Psoas muscle (tissue), 8 donors: ENCODE measurements around the gene KRT14. TPM values are rescaled to one million over a fixed set of nuclear protein-coding genes. Genes with fewer than 3 reads are reported as not detected.
"Not testable (repeated sequence)": the region's sequence is repeated elsewhere in the genome, so short reads cannot be mapped to it uniquely, and the experiment has no call there.

ENCODE experiments used
- ATAC-seq, 4 donors: fragments of 200-7000 bp; cut with Tn5 transposase; one replicate each; pipeline ENCODE4 v1.9.1; 2020; ENCODE audit warnings: moderate library complexity in 3 of 4, mild to moderate bottlenecking in 2 of 4
- DNase-seq, 2 donors: peaks; one replicate each; pipeline ENCODE4 v3.0.0-alpha.2; 2020
- H3K27ac ChIP-seq: fragments of 200-600 bp; one replicate; pipeline ENCODE4 v1.8.0; 2022
- H3K27me3 ChIP-seq, 3 donors: fragments of 200-600 bp in 1 of 3; one replicate each; pipeline versions ENCODE4 v1.6.1 to v1.8.0; 2013 to 2022; ENCODE audit warnings: low read length in 2 of 3, mild to moderate bottlenecking in 2 of 3, moderate library complexity in 1 of 3; ENCODE audit not compliant: insufficient read depth in 3 of 3
- H3K36me3 ChIP-seq, 2 donors: fragments of 200-600 bp in 1 of 2; one replicate each; pipeline versions ENCODE4 v1.6.1 to v1.8.0; 2013 to 2022; ENCODE audit warnings: low read depth in 1 of 2, mild to moderate bottlenecking in 1 of 2, moderate library complexity in 1 of 2; ENCODE audit not compliant: insufficient read depth in 1 of 2
- H3K4me1 ChIP-seq: fragments of 200-600 bp; one replicate; pipeline ENCODE4 v1.8.0; 2022
- H3K4me3 ChIP-seq: fragments of 200-600 bp; one replicate; pipeline ENCODE4 v1.8.0; 2022; ENCODE audit warnings: mild to moderate bottlenecking
- H3K9me3 ChIP-seq: fragments of 200-600 bp; one replicate; pipeline ENCODE4 v1.8.0; 2022
- CTCF ChIP-seq: fragments of 200-600 bp; IDR thresholded peaks from one replicate; pipeline ENCODE4 v1.8.0; 2022; ENCODE audit warnings: antibody characterized with exemption
- WGBS, 3 donors: extraction: QIAGEN DNeasy Blood & Tissue Kit; methylation state at CpG; one replicate each; pipeline versions ENCODE4 v1.1.6 to v1.1.7; 2013; 5-methylcytosine and 5-hydroxymethylcytosine counted together
- intact Hi-C, 2 donors: fragments of 100-400 bp; cut with DNase I; formaldehyde crosslinking; loops; one replicate each; pipeline versions ENCODE4 v1.11.0 to v1.14.2; 2022
- polyA plus RNA-seq, 3 donors: library from polyadenylated mRNA; stranded (reverse); fragments of 200-250 nt; gene quantifications; one replicate each; pipeline ENCODE4 v1.2.3, GENCODE V29; 2013
- total RNA-seq, 4 donors: library from RNA; stranded (reverse); fragmentation: NEBNext Ultra II Directional in 2 of 4; extraction: Animal tissue kit (Norgen Biotek cat#: 25700) in 2 of 4; gene quantifications; one replicate each; pipeline versions ENCODE4 v1.2.1 to v1.2.4, GENCODE V29; 2021 to 2023
- donor health status: healthy with polysubstance abuse.
- donor health status: DM: no; HTN: no; CAD: no; lungs with moderate emphysema.
- donor health status: Bipolar disorder and iron deficiency.
- donor health status: healthy.
- donor health status: DM: yes; HTN: yes; CAD: no.
- donor health status: DM: no; HTN: no; CAD: no.
- donor health status: DM: no; HTN: no; CAD: no.
- donor health status: DM: yes; HTN: yes; CAD: no.

KRT14 gene
- total and polyA plus RNA-seq, 7 donors: 0.03 to 0.54 (median 0.17) TPM; not detected in 2

- no peaks in the 10 kb centered on the region for H3K36me3 ChIP-seq
- H3K4me3 ChIP-seq: no peak overlapping the region
- intact Hi-C loops: no loop called here
- H3K27me3 ChIP-seq: peaks cover 0 to 1% (median 0%) of the 10 kb centered on the region in 3 donors
- ATAC-seq (no peak), DNase-seq (no peak)
- no peak overlapping the region for H3K27ac ChIP-seq
- TF ChIP-seq CTCF: no peak
- WGBS, 3 donors: 64 to 79% (median 78%) methylated on average over 5 of the region's 5 CpGs
- no peaks in the 10 kb centered on the region for H3K9me3 ChIP-seq
- H3K4me1 ChIP-seq: no peaks in the 10 kb centered on the region
These were observed 1.2 kb downstream of the KRT14 start for GRCh38 chr17:41585301-41586056.

GRCh38 chr17:41584331-41584927 lies 2.3 kb downstream of the KRT14 start:
- H3K36me3 ChIP-seq, intact Hi-C loops, H3K9me3 ChIP-seq, ATAC-seq, DNase-seq, H3K27ac ChIP-seq, H3K4me1 ChIP-seq, H3K27me3 ChIP-seq, H3K4me3 ChIP-seq: not testable (repeated sequence)
- WGBS, 3 donors: 89 to 92% (median 89%) methylated on average over 8 of the region's 8 CpGs

- Histone ChIP-seq H3K36me3 (no peaks in the 10 kb centered on the region), H3K27ac (no peak overlapping the region), H3K4me1 (no peaks in the 10 kb centered on the region), H3K27me3 (peaks cover 0 to 10% (median 0%) of the 10 kb centered on the region in 3 donors), H3K4me3 (no peak overlapping the region), H3K9me3 (no peaks in the 10 kb centered on the region)
- 63 to 69% (median 65%) methylated on average over 33 of the region's 33 CpGs for WGBS, 3 donors
- DNase-seq: no peak
- no peak for ATAC-seq
- TF ChIP-seq CTCF: no peak
- intact Hi-C loops: no loop called here
These were observed 3.3 kb downstream of the KRT14 start for GRCh38 chr17:41583137-41584127.

GRCh38 chr17:41582061-41582968 lies 4.4 kb downstream of the KRT14 start:
- DNase-seq, ATAC-seq, intact Hi-C loops, H3K36me3 ChIP-seq, H3K27ac ChIP-seq, H3K4me3 ChIP-seq, H3K9me3 ChIP-seq, H3K4me1 ChIP-seq: not testable (repeated sequence)
- 87 to 93% (median 88%) methylated on average over 13 of the region's 13 CpGs for WGBS, 3 donors
- peaks cover 0 to 18% (median 0%) of the 10 kb centered on the region in 3 donors for H3K27me3 ChIP-seq
